Osteoblast (primary cell): ENCODE measurements around the gene CHCHD3. TPM values are rescaled to one million over a fixed set of nuclear protein-coding genes. Genes with fewer than 3 reads are reported as not detected.

Source experiments
- DNase-seq: peaks from one replicate; pipeline ENCODE4 v3.0.0; 2011; ENCODE audit warnings: low spot score, mixed read lengths; ENCODE audit not compliant: insufficient read length; ENCODE audit errors: missing footprints
- H2AFZ ChIP-seq: 2 replicates; pipeline ENCODE4 v1.6.0; 2011; ENCODE audit warnings: mild to moderate bottlenecking, low read length
- H3K27ac ChIP-seq: 2 replicates; pipeline ENCODE4 v1.5.1; 2011; ENCODE audit warnings: mild to moderate bottlenecking, low read depth, low read length, moderate library complexity
- H3K27me3 ChIP-seq: 2 replicates; pipeline ENCODE4 v1.6.0; 2012; ENCODE audit warnings: mild to moderate bottlenecking, control low read depth, inconsistent platforms, low read length, moderate library complexity; ENCODE audit not compliant: insufficient read depth
- H3K36me3 ChIP-seq: 2 replicates; pipeline ENCODE4 v1.5.1; 2011; ENCODE audit warnings: mild to moderate bottlenecking, low read length, control low read depth, moderate library complexity; ENCODE audit not compliant: insufficient read depth
- H3K4me1 ChIP-seq: 2 replicates; pipeline ENCODE4 v1.5.1; 2011; ENCODE audit warnings: mild to moderate bottlenecking, low read length, control low read depth, moderate library complexity; ENCODE audit not compliant: insufficient read depth
- H3K4me2 ChIP-seq: 2 replicates; pipeline ENCODE4 v1.6.0; 2011; ENCODE audit warnings: mild to moderate bottlenecking, low read length; ENCODE audit not compliant: insufficient read depth
- H3K4me3 ChIP-seq: fragments of 200-600 bp; sonication (generic); 3 replicates; pipeline ENCODE4 v1.5.1; 2012; ENCODE audit warnings: mild to moderate bottlenecking, low read length, inconsistent platforms; ENCODE audit not compliant: insufficient read depth
- H3K79me2 ChIP-seq: 2 replicates; pipeline ENCODE4 v1.6.0; 2012; ENCODE audit warnings: mild to moderate bottlenecking, low read length, control low read depth, inconsistent platforms; ENCODE audit not compliant: insufficient read depth
- H3K9me3 ChIP-seq: 2 replicates; pipeline ENCODE4 v1.5.1; 2011; ENCODE audit warnings: low read depth, low read length, control low read depth
- H4K20me1 ChIP-seq: 2 replicates; pipeline ENCODE4 v1.6.0; 2012; ENCODE audit warnings: mild to moderate bottlenecking, low read length, control low read depth; ENCODE audit not compliant: insufficient read depth
- CTCF ChIP-seq: IDR thresholded peaks from 2 replicates; pipeline ENCODE4 v1.5.1; 2011; ENCODE audit warnings: mild to moderate bottlenecking, low read depth, low read length, moderate library complexity; ENCODE audit errors: extremely low read depth
- total RNA-seq: library from RNA; depleted of rRNA; stranded (reverse); fragments of >200 nt; gene quantifications from 2 replicates; pipeline ENCODE4 v1.2.3, GENCODE V29; 2012

The CHCHD3 gene
- total RNA-seq, 1 donor = 89.8 TPM

GRCh38 chr7:132837529-132837928, 244.4 kb downstream of the CHCHD3 start:
- TF ChIP-seq CTCF = no peak
- peaks cover 5% of the 10 kb centered on the region for H3K4me1 ChIP-seq
- H3K4me2 ChIP-seq = no peak overlapping the region
- H3K9me3 ChIP-seq = no peaks in the 10 kb centered on the region
- no peak overlapping the region for H3K4me3 ChIP-seq
- H4K20me1 ChIP-seq = peaks cover 4% of the 10 kb centered on the region
- H3K36me3 ChIP-seq = no peaks in the 10 kb centered on the region
- H2AFZ ChIP-seq = no peak overlapping the region
- no peaks in the 10 kb centered on the region for H3K27me3 ChIP-seq
- H3K79me2 ChIP-seq = no peaks in the 10 kb centered on the region
- no peak for DNase-seq
- H3K27ac ChIP-seq = no peak overlapping the region

GRCh38 chr7:132836746-132837145, 245.1 kb downstream of the CHCHD3 start:
- Histone ChIP-seq H3K4me1 (peaks cover 5% of the 10 kb centered on the region), H2AFZ (no peak overlapping the region), H4K20me1 (peaks cover 4% of the 10 kb centered on the region), H3K79me2 (no peaks in the 10 kb centered on the region), H3K27ac (no peak overlapping the region), H3K4me3 (no peak overlapping the region), H3K9me3 (no peaks in the 10 kb centered on the region), H3K4me2 (no peak overlapping the region), H3K36me3 (no peaks in the 10 kb centered on the region), H3K27me3 (no peaks in the 10 kb centered on the region)
- peak; percentile 22 for DNase-seq
- TF ChIP-seq CTCF = no peak

- no peak overlapping the region for H3K27ac ChIP-seq
- no peaks in the 10 kb centered on the region for H3K9me3 ChIP-seq
- peaks cover 4% of the 10 kb centered on the region for H4K20me1 ChIP-seq
- DNase-seq = no peak
- no peak overlapping the region for H2AFZ ChIP-seq
- no peaks in the 10 kb centered on the region for H3K27me3 ChIP-seq
- no peak overlapping the region for H3K4me3 ChIP-seq
- H3K79me2 ChIP-seq = no peaks in the 10 kb centered on the region
- H3K4me2 ChIP-seq = no peak overlapping the region
- H3K4me1 ChIP-seq = no peaks in the 10 kb centered on the region
- H3K36me3 ChIP-seq = no peaks in the 10 kb centered on the region
- TF ChIP-seq CTCF = no peak
Observed at GRCh38 chr7:132830941-132831340, 250.9 kb downstream of the CHCHD3 start.

GRCh38 chr7:132828502-132828901, 253.4 kb downstream of the CHCHD3 start:
- no peaks in the 10 kb centered on the region for H3K9me3 ChIP-seq
- no peaks in the 10 kb centered on the region for H3K79me2 ChIP-seq
- no peak overlapping the region for H2AFZ ChIP-seq
- H3K27me3 ChIP-seq = no peaks in the 10 kb centered on the region
- H3K27ac ChIP-seq = no peak overlapping the region
- H3K4me2 ChIP-seq = no peak overlapping the region
- H3K4me1 ChIP-seq = no peaks in the 10 kb centered on the region
- no peak for DNase-seq
- no peak overlapping the region for H3K4me3 ChIP-seq
- no peaks in the 10 kb centered on the region for H4K20me1 ChIP-seq
- no peak for TF ChIP-seq CTCF
- no peaks in the 10 kb centered on the region for H3K36me3 ChIP-seq
